Central memory CD8-positive, alpha-beta T cell (primary cell): ENCODE measurements around the gene GRP.

Experiments
- ATAC-seq: fragments of 150-1000 bp; cut with Tn5 transposase; replicated peaks from 2 replicates; pipeline ENCODE4 v1.10.0; 2022; ENCODE audit warnings: mild to moderate bottlenecking, moderate FRiP score, moderate number of reproducible peaks; ENCODE audit not compliant: poor library complexity, severe bottlenecking; ENCODE audit errors: extremely low read depth
- DNase-seq, 2 donors: peaks; one replicate each; pipeline ENCODE4 v3.0.0; 2021; ENCODE audit warnings: low spot score in 2 of 2
- H3K27ac Mint-ChIP-seq: one replicate; pipeline ENCODE4 v1.8.0; 2022; ENCODE audit warnings: low read depth, mild to moderate bottlenecking, moderate library complexity, mixed read lengths
- H3K27me3 Mint-ChIP-seq: one replicate; pipeline ENCODE4 v1.8.0; 2022; ENCODE audit warnings: mixed read lengths
- H3K36me3 Mint-ChIP-seq: one replicate; pipeline ENCODE4 v1.8.0; 2022; ENCODE audit warnings: mild to moderate bottlenecking, moderate library complexity, mixed read lengths; ENCODE audit not compliant: insufficient read depth
- H3K4me1 Mint-ChIP-seq: one replicate; pipeline ENCODE4 v1.8.0; 2022; ENCODE audit warnings: mixed read lengths
- H3K4me3 Mint-ChIP-seq: one replicate; pipeline ENCODE4 v1.8.0; 2022; ENCODE audit warnings: mild to moderate bottlenecking, moderate library complexity, mixed read lengths
- H3K9me3 Mint-ChIP-seq: one replicate; pipeline ENCODE4 v1.8.0; 2022; ENCODE audit warnings: mixed read lengths

GRP gene

GRCh38 chr18:59265246-59265973 lies 45.5 kb downstream of the GRP start:
- H3K9me3 Mint-ChIP-seq = no peaks in the 10 kb centered on the region
- no peaks in the 10 kb centered on the region for H3K36me3 Mint-ChIP-seq
- H3K4me3 Mint-ChIP-seq = peak overlapping the region; percentile 37
- no peak for DNase-seq
- peaks cover 27% of the 10 kb centered on the region for H3K4me1 Mint-ChIP-seq
- ATAC-seq = no peak
- H3K27me3 Mint-ChIP-seq = peaks cover 81% of the 10 kb centered on the region
- H3K27ac Mint-ChIP-seq = no peak overlapping the region

GRCh38 chr18:59265974-59266369 lies 46.0 kb downstream of the GRP start:
- Mint-ChIP-seq H3K27ac (no peak overlapping the region), H3K9me3 (no peaks in the 10 kb centered on the region), H3K36me3 (no peaks in the 10 kb centered on the region), H3K4me1 (peaks cover 27% of the 10 kb centered on the region), H3K27me3 (peaks cover 82% of the 10 kb centered on the region), H3K4me3 (peak overlapping the region; percentile 37)
- no peak for ATAC-seq
- no peak for DNase-seq

GRCh38 chr18:59266459-59266858 lies 46.5 kb downstream of the GRP start:
- Mint-ChIP-seq H3K9me3 (no peaks in the 10 kb centered on the region), H3K4me3 (peak overlapping the region; percentile 37), H3K4me1 (peaks cover 27% of the 10 kb centered on the region), H3K36me3 (no peaks in the 10 kb centered on the region), H3K27ac (no peak overlapping the region), H3K27me3 (peaks cover 87% of the 10 kb centered on the region)
- ATAC-seq (no peak), DNase-seq (no peak)

GRCh38 chr18:59266886-59267502 lies 47.0 kb downstream of the GRP start:
- no peak overlapping the region for H3K27ac Mint-ChIP-seq
- ATAC-seq = no peak
- H3K36me3 Mint-ChIP-seq = no peaks in the 10 kb centered on the region
- peak overlapping the region; percentile 18 for H3K4me3 Mint-ChIP-seq
- no peak for DNase-seq
- peaks cover 27% of the 10 kb centered on the region for H3K4me1 Mint-ChIP-seq
- H3K9me3 Mint-ChIP-seq = no peaks in the 10 kb centered on the region
- H3K27me3 Mint-ChIP-seq = peaks cover 92% of the 10 kb centered on the region

- DNase-seq (no peak), ATAC-seq (no peak)
- Mint-ChIP-seq H3K4me3 (peak overlapping the region; percentile 18), H3K9me3 (no peaks in the 10 kb centered on the region), H3K27me3 (peaks cover 91% of the 10 kb centered on the region), H3K4me1 (peaks cover 27% of the 10 kb centered on the region), H3K27ac (no peak overlapping the region), H3K36me3 (no peaks in the 10 kb centered on the region)
These were observed 47.7 kb downstream of the GRP start for GRCh38 chr18:59267503-59268126.

GRCh38 chr18:59268127-59268720 lies 48.3 kb downstream of the GRP start:
- no peak for ATAC-seq
- Mint-ChIP-seq H3K4me3 (peak overlapping the region; percentile 56), H3K9me3 (no peaks in the 10 kb centered on the region), H3K36me3 (no peaks in the 10 kb centered on the region), H3K4me1 (peaks cover 27% of the 10 kb centered on the region), H3K27ac (no peak overlapping the region), H3K27me3 (peaks cover 86% of the 10 kb centered on the region)
- DNase-seq = no peak

GRCh38 chr18:59268721-59269562 lies 49.0 kb downstream of the GRP start:
- peak overlapping the region; percentile 67 for H3K4me3 Mint-ChIP-seq
- peaks cover under 1% of the 10 kb centered on the region for H3K36me3 Mint-ChIP-seq
- H3K27ac Mint-ChIP-seq = no peak overlapping the region
- peaks cover 29% of the 10 kb centered on the region for H3K4me1 Mint-ChIP-seq
- no peaks in the 10 kb centered on the region for H3K9me3 Mint-ChIP-seq
- H3K27me3 Mint-ChIP-seq = peaks cover 86% of the 10 kb centered on the region
- DNase-seq = no peak
- no peak for ATAC-seq

- Mint-ChIP-seq H3K4me1 (peaks cover 31% of the 10 kb centered on the region), H3K9me3 (no peaks in the 10 kb centered on the region), H3K36me3 (peaks cover 2% of the 10 kb centered on the region), H3K4me3 (peak overlapping the region; percentile 67), H3K27ac (no peak overlapping the region), H3K27me3 (peaks cover 87% of the 10 kb centered on the region)
- no peak for DNase-seq
- no peak for ATAC-seq
These were observed 49.7 kb downstream of the GRP start for GRCh38 chr18:59269563-59270119.

- no peak for DNase-seq
- Mint-ChIP-seq H3K27me3 (peaks cover 92% of the 10 kb centered on the region), H3K9me3 (no peaks in the 10 kb centered on the region), H3K4me1 (peaks cover 29% of the 10 kb centered on the region), H3K4me3 (no peak overlapping the region), H3K27ac (no peak overlapping the region), H3K36me3 (peaks cover 2% of the 10 kb centered on the region)
- ATAC-seq = no peak
These were observed 50.8 kb downstream of the GRP start for GRCh38 chr18:59270689-59271257.

- no peak for ATAC-seq
- no peak overlapping the region for H3K4me3 Mint-ChIP-seq
- H3K27ac Mint-ChIP-seq = no peak overlapping the region
- DNase-seq = no peak
- peaks cover 92% of the 10 kb centered on the region for H3K27me3 Mint-ChIP-seq
- peaks cover 2% of the 10 kb centered on the region for H3K36me3 Mint-ChIP-seq
- H3K4me1 Mint-ChIP-seq = peaks cover 19% of the 10 kb centered on the region
- no peaks in the 10 kb centered on the region for H3K9me3 Mint-ChIP-seq
These were observed 51.8 kb downstream of the GRP start for GRCh38 chr18:59271606-59272220.

GRCh38 chr18:59272221-59272888 lies 52.4 kb downstream of the GRP start:
- ATAC-seq = no peak
- DNase-seq = no peak
- Mint-ChIP-seq H3K4me3 (no peak overlapping the region), H3K9me3 (no peaks in the 10 kb centered on the region), H3K4me1 (peaks cover 19% of the 10 kb centered on the region), H3K27ac (no peak overlapping the region), H3K27me3 (peaks cover 92% of the 10 kb centered on the region), H3K36me3 (peaks cover 2% of the 10 kb centered on the region)
